GM12865 (cell line): ENCODE measurements around the gene PPP3CA.

Experiments used
- DNase-seq: peaks from one replicate; pipeline ENCODE4 v3.0.0; 2010; ENCODE audit warnings: low read depth
- H3K4me3 ChIP-seq: 2 replicates; pipeline ENCODE4 v1.5.1; 2011; ENCODE audit warnings: mild to moderate bottlenecking, low read depth, low read length, control low read depth
- CTCF ChIP-seq: IDR thresholded peaks from 2 replicates; pipeline ENCODE4 v1.5.1; 2011; ENCODE audit warnings: low read length, control low read depth, low read depth, inconsistent platforms; ENCODE audit not compliant: insufficient read depth; ENCODE audit errors: missing control alignments

Gene PPP3CA

GRCh38 chr4:101251261-101251660 lies 96.1 kb downstream of the PPP3CA start:
- TF ChIP-seq CTCF, result no peak
- DNase-seq, result no peak
- H3K4me3 ChIP-seq, result no peak overlapping the region

- H3K4me3 ChIP-seq, result no peak overlapping the region
- DNase-seq, result no peak
- TF ChIP-seq CTCF, result no peak
Observed at GRCh38 chr4:101244349-101244748, 103.0 kb downstream of the PPP3CA start.

GRCh38 chr4:101242441-101242840 lies 104.9 kb downstream of the PPP3CA start:
- H3K4me3 ChIP-seq, result no peak overlapping the region
- no peak for TF ChIP-seq CTCF
- no peak for DNase-seq

- no peak overlapping the region for H3K4me3 ChIP-seq
- no peak for DNase-seq
- TF ChIP-seq CTCF, result no peak
Observed at GRCh38 chr4:101240099-101240498, 107.2 kb downstream of the PPP3CA start.

- no peak for TF ChIP-seq CTCF
- no peak for DNase-seq
- H3K4me3 ChIP-seq, result no peak overlapping the region
Observed at GRCh38 chr4:101239665-101240064, 107.7 kb downstream of the PPP3CA start.

- no peak for DNase-seq
- TF ChIP-seq CTCF, result no peak
- no peak overlapping the region for H3K4me3 ChIP-seq
Observed at GRCh38 chr4:101238706-101239105, 108.6 kb downstream of the PPP3CA start.

- H3K4me3 ChIP-seq, result no peak overlapping the region
- TF ChIP-seq CTCF, result no peak
Observed at GRCh38 chr4:101237773-101238172, 109.6 kb downstream of the PPP3CA start.

More at GRCh38 chr4:101237773-101238172, 109.6 kb downstream of the PPP3CA start:
- DNase-seq, result no peak
